ENCODE results near the gene LIPE.

DNA sequence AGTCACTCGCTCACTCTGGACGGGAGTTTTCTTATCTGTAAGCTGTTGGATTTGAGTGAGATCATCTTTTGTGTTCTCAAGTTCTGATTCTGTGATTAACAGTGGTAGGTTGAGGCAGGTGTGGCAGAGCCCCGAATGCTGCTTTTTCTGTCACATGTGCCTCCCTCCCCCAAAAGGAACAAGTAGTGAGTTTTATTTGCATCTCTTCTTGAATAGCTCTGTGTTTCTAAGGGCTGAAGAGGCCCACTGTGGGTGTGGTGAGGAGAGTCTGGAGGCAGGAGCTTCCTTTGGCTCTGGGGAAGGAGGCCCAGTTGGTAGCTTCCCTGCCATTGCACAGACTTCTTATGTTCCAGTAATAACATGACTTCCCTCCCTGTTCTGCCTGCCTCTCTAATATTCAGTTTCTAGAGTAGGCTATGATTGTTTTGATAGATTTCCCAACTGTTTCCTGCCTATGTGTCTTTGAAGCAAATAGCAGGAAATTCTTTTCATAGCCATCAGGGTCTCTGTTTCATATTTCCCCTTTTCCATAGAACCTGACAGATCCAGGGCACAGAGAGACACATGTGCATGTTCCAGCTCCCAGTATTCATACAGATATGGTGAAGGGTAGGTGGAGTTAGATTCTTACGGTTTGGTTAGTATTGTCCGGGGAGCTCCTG, 39.5 kb upstream of the LIPE start:
- no peak for TF ChIP-seq CTCF (conservative IDR thresholded peaks at IDR 0.05)
- no peak for TF ChIP-seq ZFX (IDR thresholded peaks at IDR 0.05)

Measured in C4-2B (cell line).